Measurements from ENCODE around the gene FAF1.

FAF1 gene

GRCh38 chr1:50978144-50978851, 18.2 kb upstream of the FAF1 start:
- peak; percentile 78 for DNase-seq (ENCODE audit: low read depth)

- peak; percentile 72 for DNase-seq (ENCODE audit: low read depth)
Observed at GRCh38 chr1:50977575-50978143, 17.6 kb upstream of the FAF1 start.

GRCh38 chr1:50976890-50977574, 17.0 kb upstream of the FAF1 start:
- DNase-seq (ENCODE audit: low read depth) = peak; percentile 74

GRCh38 chr1:50976111-50976889, 16.2 kb upstream of the FAF1 start:
- no peak for DNase-seq (ENCODE audit: low read depth)

GRCh38 chr1:50975436-50975835, 15.4 kb upstream of the FAF1 start:
- DNase-seq (ENCODE audit: low read depth) = no peak

GRCh38 chr1:50974618-50974935, 14.5 kb upstream of the FAF1 start:
- no peak for DNase-seq (ENCODE audit: low read depth)

GRCh38 chr1:50973875-50974617, 14.0 kb upstream of the FAF1 start:
- DNase-seq (ENCODE audit: low read depth) = no peak

- no peak for DNase-seq (ENCODE audit: low read depth)
Observed at GRCh38 chr1:50973255-50973654, 13.2 kb upstream of the FAF1 start.

- peak; percentile 26 for DNase-seq (ENCODE audit: low read depth)
Observed at GRCh38 chr1:50972766-50973165, 12.7 kb upstream of the FAF1 start.

GRCh38 chr1:50971748-50972305, 11.8 kb upstream of the FAF1 start:
- DNase-seq (ENCODE audit: low read depth) = peak; percentile 20

- DNase-seq (ENCODE audit: low read depth) = peak; percentile 43
Observed at GRCh38 chr1:50970931-50971582, 11.0 kb upstream of the FAF1 start.

GRCh38 chr1:50970509-50970887, 10.4 kb upstream of the FAF1 start:
- DNase-seq (ENCODE audit: low read depth) = no peak

GRCh38 chr1:50969611-50970508, 9.8 kb upstream of the FAF1 start, which contains the start of gene CDKN2C:
Gene CDKN2C, plus strand, starts transcription at chr1:50970245. Its CDS starts 124 bp downstream, at chr1:50970369.
- DNase-seq (ENCODE audit: low read depth) = peak; percentile 96

GRCh38 chr1:50968821-50969610, 8.9 kb upstream of the FAF1 start:
- peak; percentile 47 for DNase-seq (ENCODE audit: low read depth)

GRCh38 chr1:50968158-50968820, 8.2 kb upstream of the FAF1 start:
- DNase-seq (ENCODE audit: low read depth) = peak; percentile 94

- peak; percentile 55 for DNase-seq (ENCODE audit: low read depth)
Observed at GRCh38 chr1:50967416-50968157, 7.5 kb upstream of the FAF1 start.

- DNase-seq (ENCODE audit: low read depth) = no peak
Observed at GRCh38 chr1:50966991-50967390, 6.9 kb upstream of the FAF1 start.

- DNase-seq (ENCODE audit: low read depth) = no peak
Observed at GRCh38 chr1:50964863-50965262, 4.8 kb upstream of the FAF1 start.

Measured in EH (cell line).